ENCODE measurements around the gene LRP1.

Gene LRP1

GRCh38 chr12:57232156-57232756 is 104.0 kb downstream of the LRP1 start:
- no peak overlapping the region for H3K4me3 ChIP-seq (ENCODE audit: low read length)
- H3K27ac ChIP-seq (ENCODE audit: low read length) = no peak overlapping the region
- no peak overlapping the region for H2AFZ ChIP-seq (ENCODE audit: low read length)
- H4K20me1 ChIP-seq (ENCODE audit: insufficient read depth, low read length) = no peaks in the 10 kb centered on the region
- 0 out of 2 replicates have a peak, but pooled peaks cover 2% of the 10 kb centered on the region for H3F3A ChIP-seq (ENCODE audit: insufficient read depth, low read length)
- TF ChIP-seq EZH2 (optimal IDR thresholded peaks at IDR 0.05; ENCODE audit: low read depth, low read length) (no peak), CTCF (IDR thresholded peaks at IDR 0.05; ENCODE audit: low read length) (no peak), EZH2phosphoT487 (IDR thresholded peaks at IDR 0.05; ENCODE audit: low read length) (no peak)
- no peaks in the 10 kb centered on the region for H3K9me3 ChIP-seq (replicated peaks; ENCODE audit: insufficient read depth, low read length)
- H3K36me3 ChIP-seq (replicated peaks; ENCODE audit: insufficient read depth, low read length) = 0 out of 2 replicates have a peak, but pooled peaks cover 15% of the 10 kb centered on the region
- H3K9ac ChIP-seq (ENCODE audit: low read length) = no peak overlapping the region
- peaks cover 11% of the 10 kb centered on the region for H3K4me1 ChIP-seq (ENCODE audit: low read length)
- H3K9me2 ChIP-seq (replicated peaks; ENCODE audit: insufficient read depth, low read length) = no peaks in the 10 kb centered on the region
- peaks cover 31% of the 10 kb centered on the region for H3K79me2 ChIP-seq (ENCODE audit: low read length)
- no peaks in the 10 kb centered on the region for H3K27me3 ChIP-seq (replicated peaks; ENCODE audit: insufficient read depth, low read length)
- H3K4me2 ChIP-seq (ENCODE audit: low read depth, low read length) = no peak overlapping the region
- DNase-seq = no peak

- 0 out of 2 replicates have a peak, but pooled peaks cover 15% of the 10 kb centered on the region for H3K36me3 ChIP-seq (replicated peaks; ENCODE audit: insufficient read depth, low read length)
- no peaks in the 10 kb centered on the region for H4K20me1 ChIP-seq (ENCODE audit: insufficient read depth, low read length)
- H3K4me3 ChIP-seq (ENCODE audit: low read length) = no peak overlapping the region
- peaks cover 10% of the 10 kb centered on the region; the same call in 1 of the 2 replicates for H3F3A ChIP-seq (ENCODE audit: insufficient read depth, low read length)
- H3K9me2 ChIP-seq (replicated peaks; ENCODE audit: insufficient read depth, low read length) = no peaks in the 10 kb centered on the region
- DNase-seq = no peak
- no peak for TF ChIP-seq EZH2 (optimal IDR thresholded peaks at IDR 0.05; ENCODE audit: low read depth, low read length)
- no peak for TF ChIP-seq CTCF (IDR thresholded peaks at IDR 0.05; ENCODE audit: low read length)
- TF ChIP-seq EZH2phosphoT487 (IDR thresholded peaks at IDR 0.05; ENCODE audit: low read length) = no peak
- peaks cover 13% of the 10 kb centered on the region for H3K4me1 ChIP-seq (ENCODE audit: low read length)
- no peak overlapping the region for H3K9ac ChIP-seq (ENCODE audit: low read length)
- H3K27me3 ChIP-seq (replicated peaks; ENCODE audit: insufficient read depth, low read length) = peaks cover 7% of the 10 kb centered on the region; the same call in 1 of the 2 replicates
- H2AFZ ChIP-seq (ENCODE audit: low read length) = no peak overlapping the region
- H3K9me3 ChIP-seq (replicated peaks; ENCODE audit: insufficient read depth, low read length) = no peaks in the 10 kb centered on the region
- H3K79me2 ChIP-seq (ENCODE audit: low read length) = peaks cover 31% of the 10 kb centered on the region
- no peak overlapping the region for H3K4me2 ChIP-seq (ENCODE audit: low read depth, low read length)
- H3K27ac ChIP-seq (ENCODE audit: low read length) = no peak overlapping the region
Measured at GRCh38 chr12:57233357-57234232, 105.3 kb downstream of the LRP1 start.

GRCh38 chr12:57234233-57234570 is 105.9 kb downstream of the LRP1 start:
- peaks cover 10% of the 10 kb centered on the region; the same call in 1 of the 2 replicates for H3F3A ChIP-seq (ENCODE audit: insufficient read depth, low read length)
- H2AFZ ChIP-seq (ENCODE audit: low read length) = no peak overlapping the region
- H3K27ac ChIP-seq (ENCODE audit: low read length) = no peak overlapping the region
- H3K4me2 ChIP-seq (ENCODE audit: low read depth, low read length) = no peak overlapping the region
- H3K27me3 ChIP-seq (replicated peaks; ENCODE audit: insufficient read depth, low read length) = peaks cover 7% of the 10 kb centered on the region; the same call in 1 of the 2 replicates
- DNase-seq = no peak
- H3K4me1 ChIP-seq (ENCODE audit: low read length) = peaks cover 11% of the 10 kb centered on the region; the same call in 1 of the 2 replicates
- H3K4me3 ChIP-seq (ENCODE audit: low read length) = no peak overlapping the region
- H3K36me3 ChIP-seq (replicated peaks; ENCODE audit: insufficient read depth, low read length) = 0 out of 2 replicates have a peak, but pooled peaks cover 15% of the 10 kb centered on the region
- TF ChIP-seq EZH2 (optimal IDR thresholded peaks at IDR 0.05; ENCODE audit: low read depth, low read length) = no peak
- TF ChIP-seq CTCF (IDR thresholded peaks at IDR 0.05; ENCODE audit: low read length) = no peak
- TF ChIP-seq EZH2phosphoT487 (IDR thresholded peaks at IDR 0.05; ENCODE audit: low read length) = no peak
- no peak overlapping the region for H3K9ac ChIP-seq (ENCODE audit: low read length)
- H3K79me2 ChIP-seq (ENCODE audit: low read length) = peaks cover 31% of the 10 kb centered on the region
- no peaks in the 10 kb centered on the region for H3K9me3 ChIP-seq (replicated peaks; ENCODE audit: insufficient read depth, low read length)
- H3K9me2 ChIP-seq (replicated peaks; ENCODE audit: insufficient read depth, low read length) = no peaks in the 10 kb centered on the region
- no peaks in the 10 kb centered on the region for H4K20me1 ChIP-seq (ENCODE audit: insufficient read depth, low read length)

Data from MM.1S (cell line).